NCI-H524 (cell line): ENCODE measurements around the gene RASSF10.

Experiments
- DNase-seq, 2 experiments: peaks; one replicate each; lab custom pipeline; 2025; lab: John Stamatoyannopoulos, UW

RASSF10 gene

DNA sequence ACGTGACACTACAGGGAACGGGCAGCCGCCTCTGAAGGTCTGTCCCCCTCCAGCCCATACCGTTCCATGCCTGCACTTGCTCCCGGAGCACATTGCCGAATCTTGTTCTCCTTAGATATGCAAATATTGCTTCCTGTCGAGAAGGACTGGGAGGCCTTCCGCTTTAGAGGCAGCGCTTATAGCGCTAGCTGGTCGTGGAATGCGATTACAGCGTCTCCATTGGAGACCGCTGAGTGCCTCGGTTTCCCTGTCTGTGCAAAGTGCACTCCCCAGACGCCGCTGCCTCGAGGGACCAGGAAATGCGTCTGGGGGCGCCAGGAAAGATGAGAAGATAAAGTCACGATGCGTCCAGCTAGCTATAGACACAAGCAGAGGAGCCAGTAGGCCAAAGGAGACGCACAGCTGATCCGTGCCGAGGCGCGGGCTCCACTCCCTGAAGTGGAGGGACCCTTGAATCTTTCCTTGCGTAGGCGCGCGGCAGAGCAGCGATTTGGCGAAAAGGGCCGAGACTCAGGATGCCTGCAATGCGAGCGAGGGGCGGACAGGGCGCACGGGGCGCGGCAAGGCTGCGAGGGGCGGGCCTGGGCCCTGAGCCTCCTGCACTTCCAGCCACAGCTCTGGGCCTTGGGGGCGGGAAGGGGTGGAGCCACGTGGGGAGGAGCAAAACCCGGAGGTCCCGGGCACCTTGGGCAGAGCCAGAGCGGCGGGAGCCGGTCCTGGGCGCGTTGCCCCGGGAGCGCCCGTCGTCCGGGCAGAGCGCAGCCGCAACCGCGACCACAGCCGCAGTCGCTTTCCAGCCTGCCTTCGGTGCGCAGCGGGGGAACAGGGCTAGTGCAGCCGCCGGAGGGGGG, at the start of gene RASSF10:
TSS of gene RASSF10 (plus strand) at position 692 of the 851 bp plus-strand sequence. CDS start 261 bp downstream, outside the sequence.
- peak; percentile 50 to 62 for DNase-seq

DNA sequence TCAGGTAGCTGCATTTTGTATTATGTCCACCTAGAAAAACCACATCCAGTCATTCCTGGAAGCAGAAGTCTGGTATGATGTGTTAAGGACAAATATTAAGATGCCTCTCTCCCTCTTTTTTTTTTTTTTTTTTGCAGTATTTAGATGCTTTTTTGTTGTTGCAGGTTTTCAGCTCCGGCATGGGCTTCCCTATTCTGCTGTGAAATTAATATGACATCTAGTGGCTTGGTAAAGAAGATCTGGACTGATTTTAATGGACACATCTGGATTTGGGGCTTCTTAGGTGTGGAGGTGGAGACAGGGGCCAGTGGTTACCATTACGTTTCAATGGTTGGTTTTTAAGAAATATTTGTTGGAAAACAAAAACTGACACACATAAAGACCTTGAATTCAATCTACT, 47.5 kb upstream of the RASSF10 start:
- DNase-seq: no peak

- DNase-seq: no peak
These were observed 46.8 kb upstream of the RASSF10 start for GRCh38 chr11:12962306-12962705.

DNA sequence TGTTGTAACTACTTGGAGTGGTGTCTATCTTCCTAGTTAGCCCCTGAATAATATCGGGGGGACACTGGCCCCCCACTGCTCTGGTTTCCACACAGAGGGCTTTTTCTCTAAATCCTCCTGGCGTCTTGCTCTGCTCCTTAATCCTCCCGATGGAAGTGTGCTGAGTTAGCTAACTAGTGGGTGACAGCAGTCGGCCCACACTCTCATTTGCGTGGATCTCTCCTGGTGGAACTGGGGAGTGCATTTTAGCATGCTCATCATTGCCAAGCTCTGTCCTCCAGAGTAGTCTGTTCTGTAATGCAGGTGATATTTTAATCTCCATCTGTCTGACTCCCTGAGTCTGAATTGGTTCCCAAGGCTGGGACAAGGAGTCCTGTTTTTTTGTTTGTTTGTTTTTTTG, 46.1 kb upstream of the RASSF10 start:
- no peak for DNase-seq

DNA sequence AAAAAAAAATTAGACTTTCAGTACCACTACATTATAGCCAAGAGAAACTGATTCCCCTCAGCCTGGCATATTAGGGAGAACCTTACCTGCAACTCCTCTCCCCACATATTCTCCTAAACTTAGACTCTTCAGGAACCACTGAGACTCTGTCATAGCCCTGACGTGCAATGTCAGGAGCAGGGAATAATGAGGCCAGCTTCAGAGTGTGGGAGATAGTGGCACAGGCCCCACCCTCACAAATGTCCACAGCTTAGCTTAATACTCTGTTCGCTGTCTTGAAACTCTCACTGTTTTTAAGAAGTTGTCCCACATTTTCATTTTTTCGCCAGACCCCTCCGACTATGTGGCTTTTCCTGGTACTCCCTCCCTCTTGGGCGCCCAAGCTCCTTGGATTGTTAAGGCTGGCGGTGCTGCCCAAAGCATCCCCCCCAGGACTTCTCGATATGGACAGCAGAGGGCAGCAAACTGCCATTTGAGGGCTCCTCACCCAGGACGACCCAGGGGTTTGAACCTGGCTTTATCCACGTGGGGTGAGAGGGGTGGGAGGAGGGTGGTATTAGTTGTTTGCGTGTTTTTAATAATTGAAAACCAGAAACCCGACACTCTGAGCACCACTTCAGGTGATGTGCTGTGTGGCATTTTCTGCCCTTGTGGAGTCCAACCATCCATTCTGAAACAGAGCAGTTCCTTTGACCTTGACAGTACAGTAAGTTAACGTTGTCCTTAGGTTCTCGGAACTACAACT, 45.2 kb upstream of the RASSF10 start:
- peak; percentile 20 to 72 for DNase-seq

GRCh38 chr11:12964650-12965049, 44.5 kb upstream of the RASSF10 start:
- no peak for DNase-seq

DNA sequence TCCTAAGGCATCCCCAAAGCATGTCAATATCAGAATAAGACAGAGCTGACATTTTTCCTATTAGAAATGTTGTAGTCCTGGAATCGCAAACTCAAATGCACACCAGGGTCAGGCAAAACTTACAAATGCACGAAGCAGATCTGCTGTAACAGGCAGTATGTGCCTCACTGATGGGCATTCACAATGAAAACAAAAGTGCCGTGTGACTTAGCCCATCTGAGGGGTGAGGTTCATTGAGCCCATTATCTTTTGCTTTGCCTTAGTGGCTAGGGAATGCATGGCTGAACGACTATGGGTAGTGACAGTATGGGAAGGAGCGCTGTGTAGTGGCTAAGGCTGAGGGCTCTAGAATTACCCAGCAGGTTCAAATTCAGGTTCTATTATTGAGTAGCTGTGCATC, 43.1 kb upstream of the RASSF10 start:
- DNase-seq: no peak

DNA sequence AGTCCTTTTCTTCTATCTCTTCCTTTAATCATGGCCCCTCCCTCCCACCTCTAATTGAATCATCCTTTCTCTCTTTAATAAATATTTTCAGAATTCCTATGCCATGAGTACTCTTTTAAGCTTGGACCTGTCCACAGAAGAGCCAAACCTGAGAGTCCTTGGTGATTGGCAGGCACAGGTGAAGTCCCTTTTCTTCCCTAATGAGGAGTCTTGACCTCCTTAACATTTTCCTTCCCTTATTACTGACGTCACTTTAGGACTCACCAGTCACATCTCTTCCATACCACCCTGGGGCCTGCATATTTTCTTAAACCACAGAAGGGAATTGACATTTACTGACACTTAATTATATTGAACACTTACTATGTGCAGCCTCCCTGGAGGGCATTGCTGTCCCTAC, 41.0 kb upstream of the RASSF10 start:
- DNase-seq: no peak

DNA sequence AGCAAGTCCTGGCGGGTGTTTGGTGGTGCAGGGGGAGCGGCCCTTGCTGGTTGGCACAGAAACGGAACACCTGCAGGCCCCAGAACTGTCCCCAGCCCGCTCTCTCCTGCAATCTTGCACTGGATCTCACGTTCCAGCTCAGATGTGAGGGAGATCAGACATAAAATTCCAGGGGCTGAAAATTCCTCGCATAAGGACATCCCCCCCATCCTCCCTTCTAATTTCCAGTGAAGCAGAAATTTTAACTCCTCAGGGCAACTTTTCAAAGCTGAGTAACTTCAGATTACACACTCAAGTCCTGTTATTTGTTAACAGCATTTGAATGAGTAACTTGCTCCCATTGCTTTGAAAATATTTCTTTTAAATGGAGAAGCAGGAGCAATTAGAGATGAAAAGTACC, 40.3 kb upstream of the RASSF10 start:
- DNase-seq: no peak

GRCh38 chr11:12971955-12972354, 37.2 kb upstream of the RASSF10 start:
- DNase-seq: no peak

GRCh38 chr11:12973528-12974181, 35.5 kb upstream of the RASSF10 start:
- DNase-seq: no peak

- DNase-seq: no peak
These were observed 33.9 kb upstream of the RASSF10 start for GRCh38 chr11:12975195-12975594.

DNA sequence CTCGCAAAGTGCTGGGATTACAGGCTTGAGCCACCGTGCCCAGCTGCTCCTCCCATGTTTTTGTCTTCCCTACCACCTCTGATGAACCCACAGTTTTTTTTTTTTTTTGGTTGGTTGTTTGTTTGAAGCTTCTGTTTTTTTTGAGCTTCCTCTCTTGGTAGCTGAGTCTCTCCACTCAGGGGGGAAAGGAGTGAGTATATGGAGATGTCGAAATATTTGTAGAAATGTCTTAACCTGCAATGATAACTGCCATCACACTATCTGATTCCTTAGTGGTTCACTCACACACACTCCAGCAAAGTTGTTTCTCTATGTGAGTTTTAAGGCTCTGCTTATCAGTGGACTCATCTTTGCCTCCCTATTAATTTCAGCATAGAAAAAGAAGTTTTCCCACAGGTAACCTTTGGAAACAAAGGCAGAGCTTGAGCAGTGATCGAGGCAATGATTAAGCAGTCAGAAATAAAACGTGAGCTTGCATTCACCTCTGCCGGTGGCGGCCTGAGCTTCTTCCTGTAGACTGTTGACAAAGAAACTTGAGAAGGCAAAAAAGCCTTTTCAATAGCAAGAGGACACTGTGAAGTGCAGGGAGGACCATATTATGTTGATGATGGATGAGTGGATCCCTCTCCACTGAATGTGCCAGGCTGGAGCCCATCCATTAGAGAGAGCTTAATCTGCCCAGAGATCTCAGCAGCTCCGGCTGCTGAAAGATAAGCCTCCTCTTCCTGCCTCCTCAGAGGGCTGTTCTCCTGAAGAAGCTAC, 29.0 kb upstream of the RASSF10 start:
- peak in 1 of 2 experiments; percentile 7 for DNase-seq

- DNase-seq: no peak
These were observed 27.2 kb upstream of the RASSF10 start for GRCh38 chr11:12981676-12982522.

DNA sequence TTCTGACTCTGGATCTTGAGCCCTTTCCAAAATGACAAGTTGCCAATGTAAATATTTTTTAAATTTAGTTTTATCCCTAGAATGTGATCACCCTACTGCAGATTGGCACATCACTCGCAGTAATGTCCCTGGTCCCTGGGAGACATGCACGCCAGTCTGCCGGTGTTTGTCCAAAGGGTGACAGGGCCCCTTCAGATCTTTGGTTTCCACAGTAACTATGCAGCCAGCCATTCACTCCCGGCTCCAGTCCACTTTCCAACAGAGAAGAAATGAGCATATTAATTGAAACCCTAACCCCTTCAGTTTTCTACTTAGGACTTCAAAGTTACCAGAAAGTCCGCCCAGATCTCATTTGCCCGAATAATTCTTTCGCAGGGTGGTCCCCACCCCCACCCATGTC, 25.8 kb upstream of the RASSF10 start:
- DNase-seq: no peak

DNA sequence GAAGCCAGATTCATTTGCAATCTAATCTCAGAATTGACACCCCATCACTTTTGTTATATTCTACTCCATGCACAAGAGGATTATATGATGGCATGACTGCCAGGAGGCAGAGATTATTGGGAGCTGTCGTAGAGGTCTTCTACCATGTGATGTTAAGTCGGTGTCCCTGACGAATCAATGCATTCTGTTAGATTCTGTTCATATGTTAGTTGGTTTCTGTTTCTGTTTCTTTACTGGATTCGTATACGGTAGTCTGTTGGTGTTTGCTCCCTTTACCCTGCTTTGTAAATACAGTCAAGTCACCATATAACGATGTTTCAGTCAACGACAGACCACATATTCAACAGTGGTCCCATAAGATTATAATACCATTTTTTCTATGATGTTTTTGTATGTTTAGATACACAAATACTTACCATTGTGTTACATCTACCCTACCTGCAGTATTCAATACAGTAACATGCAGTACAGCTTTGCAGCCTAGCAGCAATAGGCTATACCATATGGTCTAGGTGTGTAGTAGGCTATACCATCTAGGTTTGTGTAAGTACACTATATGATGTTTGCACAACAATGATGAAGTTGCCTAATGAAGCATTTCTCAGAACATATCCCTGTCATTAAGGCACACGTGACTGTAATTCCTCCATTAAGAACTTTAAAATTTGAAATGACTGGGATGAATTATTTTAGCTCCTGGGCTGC, 22.8 kb upstream of the RASSF10 start:
- no peak for DNase-seq

- no peak for DNase-seq
These were observed 19.5 kb upstream of the RASSF10 start for GRCh38 chr11:12989428-12990161.

DNA sequence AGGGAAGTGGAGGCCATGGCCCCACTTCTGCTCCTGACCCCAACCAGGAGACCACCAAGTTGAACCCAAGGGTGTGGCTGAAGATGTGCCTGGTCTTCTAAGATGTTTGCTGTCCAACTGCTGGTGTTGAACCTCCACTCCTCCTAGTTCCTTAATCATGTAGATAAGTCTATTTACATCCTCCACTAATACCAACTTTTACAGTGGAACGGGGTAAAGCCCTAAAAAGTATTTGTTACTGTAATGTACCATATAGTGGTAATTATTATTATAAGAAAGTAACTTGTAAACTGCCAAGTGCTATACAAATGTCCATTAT, 19.0 kb upstream of the RASSF10 start:
- DNase-seq: no peak

DNA sequence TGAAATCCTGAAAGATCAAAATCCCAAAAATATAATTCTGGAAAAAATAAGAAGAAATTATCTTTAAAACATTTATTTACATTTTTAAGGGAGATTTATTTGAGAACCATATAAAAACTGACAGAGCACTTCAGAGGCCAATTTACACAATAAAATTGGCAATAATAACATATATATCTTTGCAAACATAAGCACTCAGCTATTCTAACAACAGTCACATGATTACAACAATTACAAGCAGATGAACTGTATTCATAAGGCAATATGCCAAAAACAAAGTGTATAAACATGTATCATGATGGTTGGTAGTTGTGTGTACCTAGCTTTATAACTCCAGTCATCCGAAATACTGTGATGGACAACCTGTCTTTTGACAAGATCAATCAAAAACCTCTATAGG, 17.7 kb upstream of the RASSF10 start:
- DNase-seq: no peak

- no peak for DNase-seq
These were observed 15.5 kb upstream of the RASSF10 start for GRCh38 chr11:12993626-12994025.
